ELF-1 (cell line): Measurements from ENCODE around the gene OR2A1.
"Not testable (repeated sequence)": the region's sequence is repeated elsewhere in the genome, so short reads cannot be mapped to it uniquely, and the experiment has no call there.

Experiments
- DNase-seq: peaks from one replicate; pipeline ENCODE4 v3.0.0-alpha.2; 2016; ENCODE audit warnings: low read depth, low spot score

OR2A1 gene, protein sequence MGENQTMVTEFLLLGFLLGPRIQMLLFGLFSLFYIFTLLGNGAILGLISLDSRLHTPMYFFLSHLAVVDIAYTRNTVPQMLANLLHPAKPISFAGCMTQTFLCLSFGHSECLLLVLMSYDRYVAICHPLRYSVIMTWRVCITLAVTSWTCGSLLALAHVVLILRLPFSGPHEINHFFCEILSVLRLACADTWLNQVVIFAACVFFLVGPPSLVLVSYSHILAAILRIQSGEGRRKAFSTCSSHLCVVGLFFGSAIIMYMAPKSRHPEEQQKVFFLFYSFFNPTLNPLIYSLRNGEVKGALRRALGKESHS

DNA sequence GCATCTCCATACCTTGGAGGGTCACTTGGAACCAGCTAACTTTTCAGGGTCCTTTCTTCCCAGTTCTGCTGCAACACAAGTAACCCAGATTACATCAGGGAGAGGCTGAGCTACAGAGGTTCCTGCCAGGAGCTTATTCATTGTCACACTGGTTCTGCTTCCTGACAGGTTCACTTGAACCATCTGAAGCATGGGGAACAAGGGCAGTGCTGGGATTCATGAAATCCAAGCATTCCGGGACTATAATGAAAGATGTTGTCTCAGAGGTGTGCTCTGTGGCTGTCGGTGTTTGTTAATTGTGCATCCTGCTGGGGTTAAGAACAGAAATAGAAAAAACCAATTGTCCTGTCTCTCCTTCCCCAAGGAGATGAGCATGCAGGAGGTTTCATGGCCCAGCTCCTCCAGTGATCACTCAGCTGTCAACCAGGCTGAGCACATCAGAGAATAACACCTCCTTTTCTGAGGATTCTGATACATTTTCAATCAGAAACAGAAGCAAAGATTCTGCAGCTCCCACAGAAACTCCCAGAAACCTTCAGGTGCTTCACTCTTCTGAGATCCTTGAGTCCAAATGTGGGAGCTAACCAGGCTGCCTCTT lies at the start of gene OR2A1:
TSS of gene OR2A1 (plus strand) at position 548 of the 598 bp plus-strand sequence. CDS start 5,706 bp downstream, outside the sequence.
- not testable (repeated sequence) for DNase-seq

DNA sequence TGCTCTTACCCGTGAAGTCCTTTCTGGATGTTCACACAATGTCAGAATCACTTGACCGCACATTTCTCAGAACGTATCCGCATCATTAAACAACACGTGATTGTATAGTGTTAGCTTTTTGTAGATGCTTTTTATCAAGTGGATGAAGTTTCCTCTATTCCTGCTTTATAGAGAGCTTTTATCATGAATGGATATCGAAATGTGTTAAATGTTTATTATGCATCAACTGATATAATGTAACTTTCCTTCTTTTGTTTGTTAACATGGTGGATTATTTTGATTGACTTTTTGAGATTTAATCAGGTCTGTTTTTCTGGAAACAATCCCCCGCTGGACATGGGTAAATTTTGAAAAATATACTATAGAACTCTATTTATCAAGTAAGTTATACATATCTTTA lies 47.5 kb upstream of the OR2A1 start, which contains the start of gene OR2A7:
TSS of gene OR2A7 (minus strand) at position 101 of the 400 bp plus-strand sequence. CDS start 5,164 bp downstream, outside the sequence.
- DNase-seq, result not testable (repeated sequence)

DNA sequence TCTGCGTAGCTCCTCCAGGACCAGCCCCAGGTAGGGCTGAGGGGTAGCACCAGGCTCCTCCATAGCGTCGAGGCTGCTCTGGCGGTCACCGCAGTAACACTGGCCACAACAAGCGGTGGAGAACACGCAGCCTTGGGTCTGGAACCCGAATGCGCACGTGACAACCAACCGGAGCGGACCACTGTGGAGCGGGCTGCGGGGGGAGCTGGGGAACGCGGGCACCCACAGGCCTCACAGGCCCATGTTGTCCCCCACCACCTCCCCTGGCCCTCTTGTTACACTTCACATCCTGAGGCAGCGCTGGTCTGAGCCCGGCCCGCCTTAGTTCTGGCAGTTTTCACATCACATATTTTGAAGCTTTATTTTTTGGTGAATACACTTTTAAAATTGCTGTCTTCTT lies 43.0 kb upstream of the OR2A1 start, which contains the start of gene CTAGE8:
TSS of gene CTAGE8 (minus strand) at position 101 of the 400 bp plus-strand sequence. CDS start at position 63, 38 bp downstream.
- DNase-seq, result not testable (repeated sequence)

DNA sequence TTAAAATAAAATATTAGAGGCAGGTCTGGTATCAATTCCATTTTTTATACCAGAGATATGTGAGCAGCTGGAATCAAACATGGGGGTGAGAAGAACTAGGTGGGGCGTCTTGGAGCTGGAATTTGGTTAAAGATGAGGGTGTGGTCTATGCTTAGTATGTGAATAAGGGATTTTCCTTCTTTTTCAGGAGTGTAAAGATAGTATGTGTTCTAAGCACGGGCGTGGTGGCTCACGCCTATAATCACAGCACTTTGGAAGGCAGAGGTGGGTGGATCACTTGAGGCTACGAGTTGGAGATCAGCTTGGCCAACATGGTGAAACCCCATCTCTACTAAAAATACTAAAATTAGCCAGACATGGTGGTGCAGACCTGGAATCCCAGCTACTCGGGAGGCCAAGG lies 36.9 kb upstream of the OR2A1 start:
- not testable (repeated sequence) for DNase-seq

DNA sequence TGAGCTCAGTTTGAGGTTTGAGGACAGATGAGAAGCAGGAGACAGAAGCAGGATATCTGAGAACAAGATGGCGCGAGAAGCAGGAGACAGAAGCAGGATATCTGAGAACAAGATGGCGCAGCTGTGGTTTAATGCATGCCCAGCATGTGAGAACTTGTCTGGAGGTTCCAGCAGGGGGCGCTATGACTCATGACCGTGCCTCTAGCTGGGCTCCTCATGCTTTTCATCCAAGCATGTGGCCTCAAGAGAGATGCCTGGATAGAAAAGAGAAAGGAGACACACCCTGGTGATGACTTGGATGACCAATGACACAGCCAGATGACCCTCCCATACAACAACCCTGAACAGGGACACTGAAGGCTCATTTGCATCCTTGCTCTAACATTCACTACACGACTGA lies 32.2 kb upstream of the OR2A1 start:
- DNase-seq, result not testable (repeated sequence)

DNA sequence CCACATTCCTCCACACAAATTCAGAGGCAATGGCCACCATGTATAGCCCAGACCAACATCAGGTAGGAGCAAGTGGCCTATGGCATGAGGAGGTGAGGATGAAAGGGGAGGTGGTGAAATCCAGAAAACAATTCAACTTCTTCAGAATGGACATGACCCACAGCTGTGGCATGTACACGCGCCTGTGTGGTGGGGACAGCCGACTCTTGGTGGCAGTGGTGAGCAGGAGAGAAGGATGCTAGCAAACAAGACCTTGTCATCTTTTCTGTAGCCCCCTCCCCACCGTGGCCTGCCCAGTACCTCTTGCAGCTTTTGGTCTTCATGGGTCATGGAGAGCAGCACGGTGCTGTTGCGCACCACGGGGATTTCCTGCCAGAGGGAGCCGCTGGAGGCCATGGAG lies 30.2 kb upstream of the OR2A1 start:
- not testable (repeated sequence) for DNase-seq

DNA sequence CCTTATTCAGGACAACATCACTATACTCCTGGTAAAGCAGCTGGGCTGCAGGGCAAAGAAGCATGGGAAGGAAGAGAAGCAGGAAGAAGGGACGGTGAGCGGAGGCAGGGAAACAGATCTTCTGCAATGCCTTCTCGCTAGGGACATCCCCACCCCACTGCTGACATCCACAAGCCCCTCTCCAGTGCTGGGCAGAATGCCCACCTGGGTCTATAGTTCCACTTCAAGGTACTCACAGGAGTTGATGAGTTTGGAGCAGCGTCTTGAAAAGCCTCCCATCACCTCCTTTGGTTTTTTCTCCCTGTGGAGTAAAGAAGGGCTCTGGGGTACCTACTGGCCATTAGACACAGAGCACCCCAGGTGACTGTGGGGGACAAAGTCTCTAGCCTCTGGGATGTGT lies 29.7 kb upstream of the OR2A1 start:
- DNase-seq, result not testable (repeated sequence)

DNA sequence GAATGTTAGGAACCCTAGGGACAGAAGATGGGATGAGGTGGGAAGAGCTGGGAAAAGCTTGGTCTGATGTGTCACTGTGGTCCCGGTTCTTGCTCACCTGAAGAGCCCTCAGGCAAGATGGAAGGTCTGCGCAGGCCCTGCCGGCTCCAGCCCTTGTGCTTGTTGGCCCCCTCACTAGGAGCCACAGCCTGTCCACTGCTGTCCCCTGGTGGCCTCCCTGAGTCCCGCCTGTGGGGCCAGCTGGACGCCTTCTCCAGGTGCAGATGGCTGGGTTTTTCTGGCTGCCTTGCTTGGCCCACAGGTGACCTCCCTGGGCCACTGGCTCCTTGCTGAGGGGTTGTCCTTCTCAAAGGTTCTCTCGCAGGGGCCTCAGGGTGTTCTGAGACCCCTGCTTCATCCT lies 28.5 kb upstream of the OR2A1 start:
- DNase-seq, result not testable (repeated sequence)

DNA sequence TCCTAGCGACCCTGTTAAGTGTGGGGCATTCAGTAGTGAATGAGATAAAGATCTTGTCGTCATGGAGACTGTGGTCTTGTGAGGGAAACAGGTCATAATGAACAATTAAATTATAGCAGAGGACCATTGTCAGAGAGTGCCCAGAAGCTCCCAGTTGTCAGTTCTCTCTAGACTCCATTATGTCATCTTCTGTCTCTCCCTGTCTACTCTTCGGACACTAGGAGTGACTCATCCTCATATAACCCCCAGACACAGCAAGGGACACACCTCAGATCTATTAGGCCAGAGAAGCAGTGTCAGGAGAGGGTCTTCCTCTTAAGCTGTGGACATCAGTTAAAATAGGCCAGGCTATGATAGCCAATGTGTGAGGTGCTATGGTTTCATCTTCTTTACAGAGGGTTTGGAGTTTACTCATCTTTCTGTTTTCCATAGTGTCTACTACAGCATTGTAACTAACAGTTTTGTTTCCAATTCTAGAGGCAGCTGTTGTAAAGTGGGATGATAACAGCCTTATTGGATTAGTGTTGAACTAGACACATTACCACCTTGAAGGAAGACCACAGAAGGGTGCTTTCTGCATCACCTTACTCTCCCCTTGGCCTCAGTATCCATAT lies 24.9 kb upstream of the OR2A1 start:
- not testable (repeated sequence) for DNase-seq

DNA sequence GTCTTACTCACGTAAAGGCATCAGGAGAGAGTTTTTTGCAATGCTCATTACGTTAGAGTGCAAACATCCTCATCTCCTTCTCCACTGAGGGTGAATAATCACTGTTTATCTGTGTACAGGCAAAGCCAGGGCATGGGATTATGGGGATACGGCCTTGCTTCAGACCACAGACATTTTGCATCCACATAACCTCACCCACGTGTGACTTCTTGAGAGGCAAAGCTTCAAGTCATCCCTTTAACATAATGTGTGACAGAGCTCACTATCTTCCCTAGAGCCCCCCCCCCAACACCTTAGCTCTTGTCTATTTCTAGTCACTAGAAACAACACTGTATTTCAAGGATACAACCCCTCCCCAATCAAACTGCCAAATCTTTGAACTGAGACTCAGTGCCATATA lies 20.6 kb upstream of the OR2A1 start:
- not testable (repeated sequence) for DNase-seq

DNA sequence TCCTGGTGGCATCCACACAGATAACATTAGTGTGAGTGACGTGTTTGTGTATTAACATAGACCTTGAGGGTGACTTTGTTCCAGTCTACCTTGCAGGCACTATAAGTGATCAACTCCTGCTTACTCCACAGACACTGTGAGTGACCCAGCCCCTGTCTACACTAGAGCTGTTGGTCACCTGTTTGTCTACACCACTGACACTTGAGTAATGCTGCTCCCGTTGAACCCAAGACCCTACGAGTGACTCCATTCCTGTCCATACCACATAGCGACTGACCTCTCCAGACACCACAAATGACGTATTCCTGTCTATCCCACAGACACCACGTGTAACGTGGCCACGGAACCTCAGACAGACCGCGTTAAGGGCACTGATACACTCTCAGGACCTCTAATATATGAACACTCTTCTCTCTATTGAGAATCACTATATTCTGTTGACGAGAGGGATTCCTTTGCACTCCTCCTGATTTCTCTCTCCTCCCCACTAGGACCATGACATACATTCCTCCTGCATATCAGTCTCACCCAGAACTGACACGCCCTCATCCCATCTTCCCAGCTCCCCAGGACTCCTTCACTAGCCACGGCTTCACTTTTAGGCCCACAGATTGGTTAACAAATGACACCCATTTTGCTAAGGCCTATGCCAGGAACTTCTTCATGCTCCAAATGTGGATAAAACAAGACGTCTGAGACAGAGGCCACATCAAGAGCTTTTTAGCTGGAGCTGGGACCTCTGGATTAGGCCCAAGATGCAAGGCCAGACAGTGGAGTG lies 19.6 kb upstream of the OR2A1 start:
- not testable (repeated sequence) for DNase-seq

DNA sequence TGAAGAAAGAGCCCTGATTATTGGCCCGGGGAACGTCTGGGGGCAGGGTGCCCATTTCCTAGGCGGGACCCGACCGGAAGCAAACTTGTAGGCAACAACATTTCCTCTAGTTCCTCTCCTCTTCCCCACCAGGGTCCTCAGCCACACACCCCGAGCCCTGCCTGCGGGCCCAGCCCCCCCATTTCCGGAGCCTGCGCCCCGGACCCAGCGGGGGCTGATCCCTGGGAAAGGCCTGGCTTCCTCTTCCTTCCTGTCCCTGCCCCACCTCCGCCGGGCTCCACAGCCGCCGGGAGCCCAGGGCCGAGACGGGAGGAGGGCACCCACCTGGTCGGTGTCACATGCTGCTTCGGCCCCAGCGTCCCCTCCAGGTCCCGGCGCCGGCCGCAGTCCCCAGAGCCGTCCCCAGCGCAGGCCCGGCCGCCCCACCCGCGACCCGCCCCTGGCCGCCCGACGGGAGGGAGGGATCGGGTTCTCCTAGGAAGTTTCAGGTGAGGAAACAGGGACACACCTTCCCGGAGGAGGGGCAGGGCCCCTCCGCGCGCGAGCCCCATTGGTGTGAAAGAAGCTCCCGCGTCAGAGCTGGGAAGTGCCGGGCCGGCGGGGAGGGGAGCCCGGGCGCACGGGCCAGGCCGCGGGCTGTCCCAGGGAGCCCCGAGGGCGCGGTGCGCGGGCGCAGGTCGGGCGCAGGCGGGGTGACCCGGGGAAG lies 18.3 kb upstream of the OR2A1 start:
- not testable (repeated sequence) for DNase-seq

DNA sequence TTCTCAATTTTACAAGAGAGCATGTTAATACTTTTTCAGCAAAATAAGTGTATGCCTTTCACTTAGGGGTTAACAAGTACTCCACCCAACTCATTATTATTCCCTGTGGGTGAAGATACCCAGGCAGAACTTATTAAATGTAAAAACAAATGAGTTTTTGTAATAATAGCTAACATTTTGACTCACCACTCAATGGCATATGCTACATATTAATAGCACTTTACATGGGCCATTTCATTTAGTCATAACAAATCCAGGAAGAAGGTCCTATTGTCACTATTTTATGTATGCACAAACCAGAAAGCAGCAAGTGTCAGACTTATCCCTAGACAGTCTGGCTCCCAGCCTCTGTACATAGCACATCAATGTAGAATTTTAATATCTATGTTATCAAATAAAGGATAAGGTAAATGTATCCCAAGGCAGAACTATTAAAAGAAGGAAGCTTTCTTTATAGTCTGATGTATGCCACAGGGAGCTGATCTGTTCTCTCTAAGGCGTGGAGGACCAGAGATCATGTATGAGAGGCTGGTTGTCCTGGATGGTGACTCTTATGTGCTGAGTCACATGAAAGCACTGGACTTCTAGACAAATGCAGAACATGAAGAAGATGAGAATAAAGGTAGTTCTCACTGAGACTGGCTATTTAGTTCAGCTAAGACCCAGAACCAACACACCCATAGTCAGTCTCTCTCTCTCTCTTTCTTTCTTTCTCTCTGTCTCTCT lies 9.5 kb upstream of the OR2A1 start:
- DNase-seq, result not testable (repeated sequence)

DNA sequence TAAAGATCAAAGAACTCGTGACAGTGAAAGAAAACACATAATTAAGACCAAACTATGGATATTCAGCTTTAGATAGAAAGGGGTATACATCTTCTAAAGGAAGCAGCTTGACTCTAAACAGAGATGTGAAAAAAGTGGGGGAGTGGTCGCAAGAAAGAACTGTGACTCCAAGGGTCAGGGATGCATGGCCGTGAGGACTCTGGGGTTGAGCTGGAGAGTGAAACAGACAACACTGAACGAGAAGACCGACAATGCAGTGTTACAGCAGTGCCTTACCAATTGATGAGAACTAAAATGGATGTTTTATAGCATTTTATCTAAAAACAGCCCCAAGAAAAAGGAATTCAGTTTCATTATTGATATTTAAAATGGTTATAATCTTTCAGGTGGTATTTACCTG lies 8.6 kb upstream of the OR2A1 start:
- DNase-seq, result not testable (repeated sequence)

DNA sequence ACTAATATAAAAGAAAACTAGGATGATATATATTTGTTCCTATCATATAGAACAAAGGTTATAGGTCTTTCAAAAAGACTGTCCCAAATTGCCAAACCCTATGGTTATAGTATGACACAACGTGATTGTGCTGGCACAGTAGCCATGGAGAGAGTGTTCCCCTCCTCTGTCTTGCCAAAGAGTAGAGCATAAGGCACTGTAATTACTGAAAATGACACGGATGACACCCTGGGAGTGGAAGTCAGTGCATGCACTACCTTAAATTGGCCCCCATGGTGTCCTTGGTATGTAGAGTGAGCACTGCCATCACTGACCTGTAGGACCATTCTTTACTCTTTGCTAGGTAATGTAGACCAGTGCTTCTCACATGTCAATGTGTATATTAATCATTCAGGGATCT lies 7.1 kb upstream of the OR2A1 start:
- not testable (repeated sequence) for DNase-seq

DNA sequence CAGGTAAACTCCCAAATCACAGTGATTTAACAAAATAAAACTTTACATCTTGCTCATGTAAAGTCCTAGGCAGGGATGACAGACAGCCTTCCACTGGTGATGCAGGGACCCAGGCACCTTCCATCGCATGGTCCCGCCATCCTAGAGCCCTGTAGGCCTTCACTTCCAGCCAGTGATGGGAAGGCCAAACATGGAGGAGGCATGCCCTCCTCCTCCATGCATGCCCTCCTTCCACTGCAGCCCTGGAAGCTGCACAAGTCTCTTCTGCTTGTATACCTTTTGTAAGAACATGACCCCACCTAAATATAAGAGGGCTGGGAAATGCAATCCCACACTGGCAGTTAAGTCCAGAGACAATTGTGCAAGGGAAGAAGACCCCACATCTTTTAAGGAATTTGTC lies 2.5 kb upstream of the OR2A1 start:
- DNase-seq, result not testable (repeated sequence)

DNA sequence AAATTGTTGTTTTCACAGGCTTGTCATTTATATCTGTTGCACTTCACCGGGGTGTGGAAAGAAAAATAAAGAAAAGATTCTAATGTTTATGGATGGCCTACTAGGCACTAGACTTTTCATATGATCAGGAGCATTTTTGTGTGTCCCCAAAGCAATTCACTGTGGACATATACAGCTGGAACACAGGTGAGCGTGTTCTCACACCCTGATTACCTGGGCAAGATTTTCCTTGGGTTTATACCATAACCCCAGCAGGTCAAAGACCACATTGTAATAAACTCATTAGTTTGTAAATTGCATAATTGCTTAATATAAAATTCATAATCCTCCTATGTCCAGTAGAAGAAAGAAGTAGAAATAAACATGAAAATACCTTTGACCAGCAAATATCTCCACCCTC lies 1.0 kb upstream of the OR2A1 start:
- DNase-seq, result not testable (repeated sequence)

DNA sequence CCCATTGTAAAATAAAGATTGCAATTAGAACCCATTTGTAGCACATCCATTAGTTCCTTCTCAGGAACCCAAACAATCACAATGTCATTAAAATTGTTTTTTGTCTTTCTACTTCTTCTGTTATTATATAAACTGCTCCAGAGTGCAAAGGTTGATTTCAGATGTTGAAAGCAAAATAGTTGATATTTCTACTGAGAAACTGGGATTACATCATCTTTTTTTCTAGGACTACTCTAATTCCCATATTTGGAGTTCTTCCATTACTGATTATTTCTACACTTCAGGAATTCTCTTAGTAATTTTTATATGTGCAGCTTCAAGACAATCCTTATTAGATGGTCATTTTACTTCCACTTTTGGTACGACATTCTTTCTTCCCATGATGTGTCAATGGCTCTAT lies 5.3 kb downstream of the OR2A1 start:
- DNase-seq, result not testable (repeated sequence)

DNA sequence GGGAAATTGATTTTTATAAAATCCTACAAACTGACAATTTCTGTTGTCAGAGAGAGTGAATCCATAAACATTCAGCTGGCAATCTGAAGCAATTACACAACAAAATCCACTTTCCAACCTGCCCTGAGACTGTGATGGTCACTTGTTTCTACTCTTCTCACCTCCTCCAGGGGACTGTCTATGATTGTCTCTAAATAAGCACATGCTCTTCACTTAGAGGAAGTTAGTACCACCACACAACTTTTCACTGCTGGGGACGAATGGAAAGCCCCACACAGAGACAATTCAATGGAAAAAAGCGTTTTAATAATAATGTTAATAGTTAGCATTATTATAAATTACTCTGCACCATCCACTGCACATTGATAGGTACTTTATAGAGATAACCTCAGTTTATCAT lies 7.3 kb downstream of the OR2A1 start:
- not testable (repeated sequence) for DNase-seq

DNA sequence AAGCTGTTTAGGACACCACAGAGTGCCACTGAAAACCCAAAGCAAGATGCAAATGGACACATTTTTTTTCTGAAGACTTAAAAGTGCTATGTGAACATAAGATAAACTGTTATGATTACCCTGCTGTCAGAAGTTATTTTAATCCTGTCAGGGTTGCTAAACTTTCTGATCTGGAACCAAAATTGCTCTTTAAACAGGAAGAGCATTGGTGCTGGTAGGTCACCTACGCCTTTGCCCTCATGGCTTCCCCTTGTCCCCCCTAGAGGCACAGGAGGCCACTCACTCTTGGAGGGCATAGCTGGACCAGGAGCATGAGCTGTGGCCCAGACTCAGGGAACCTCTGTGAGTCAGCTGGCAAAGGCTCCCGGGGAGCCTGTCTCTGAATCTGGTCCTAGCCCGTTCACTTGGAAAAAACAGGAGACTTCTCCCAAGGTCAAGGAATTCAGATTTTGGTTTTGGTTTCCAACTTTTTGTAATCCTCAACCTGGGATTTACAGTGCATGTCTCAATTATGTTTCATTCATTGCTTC lies 9.5 kb downstream of the OR2A1 start:
- not testable (repeated sequence) for DNase-seq
